Gastrocnemius medialis (tissue), 4 donors: Measurements from ENCODE around the gene TCEA2.

Experiments used
- POLR2A ChIP-seq, 2 donors: fragments of 450-650 bp; IDR thresholded peaks; one replicate each; pipeline ENCODE4 v1.6.1; 2017; ENCODE audit warnings: antibody characterized with exemption in 2 of 2, mild to moderate bottlenecking in 2 of 2, moderate library complexity in 2 of 2
- TF ChIP-seq, protein P1 (sequence below), 5 experiments: fragments of 450-650 bp in 3 of 5; fragments of 200-600 bp in 2 of 5; sonication (generic) in 2 of 5; IDR thresholded peaks in 4 of 5; conservative IDR thresholded peaks in 1 of 5; 1 replicate in 4 of 5; 2 replicates in 1 of 5; pipeline ENCODE4 v1.5.1; 2016 to 2019; ENCODE audit warnings: antibody characterized with exemption in 5 of 5, mild to moderate bottlenecking in 3 of 5, moderate library complexity in 3 of 5

GRCh38 chr20:64091770-64092169 is 28.8 kb downstream of the TCEA2 start:
- no peak for TF ChIP-seq POLR2A (IDR thresholded peaks at IDR 0.05)
- TF ChIP-seq, protein P1, sequence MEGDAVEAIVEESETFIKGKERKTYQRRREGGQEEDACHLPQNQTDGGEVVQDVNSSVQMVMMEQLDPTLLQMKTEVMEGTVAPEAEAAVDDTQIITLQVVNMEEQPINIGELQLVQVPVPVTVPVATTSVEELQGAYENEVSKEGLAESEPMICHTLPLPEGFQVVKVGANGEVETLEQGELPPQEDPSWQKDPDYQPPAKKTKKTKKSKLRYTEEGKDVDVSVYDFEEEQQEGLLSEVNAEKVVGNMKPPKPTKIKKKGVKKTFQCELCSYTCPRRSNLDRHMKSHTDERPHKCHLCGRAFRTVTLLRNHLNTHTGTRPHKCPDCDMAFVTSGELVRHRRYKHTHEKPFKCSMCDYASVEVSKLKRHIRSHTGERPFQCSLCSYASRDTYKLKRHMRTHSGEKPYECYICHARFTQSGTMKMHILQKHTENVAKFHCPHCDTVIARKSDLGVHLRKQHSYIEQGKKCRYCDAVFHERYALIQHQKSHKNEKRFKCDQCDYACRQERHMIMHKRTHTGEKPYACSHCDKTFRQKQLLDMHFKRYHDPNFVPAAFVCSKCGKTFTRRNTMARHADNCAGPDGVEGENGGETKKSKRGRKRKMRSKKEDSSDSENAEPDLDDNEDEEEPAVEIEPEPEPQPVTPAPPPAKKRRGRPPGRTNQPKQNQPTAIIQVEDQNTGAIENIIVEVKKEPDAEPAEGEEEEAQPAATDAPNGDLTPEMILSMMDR (IDR thresholded peaks at IDR 0.05 in 4 of 5, conservative IDR thresholded peaks at IDR 0.05 in 1 of 5), result no peak
